Globus pallidus (tissue), 1 donor: ENCODE data around the gene TRMT2A.
A peak's percentile ranks its signal among the peaks of the same experiment; 100 is the strongest.

Source experiments
- DNase-seq: peaks from one replicate; pipeline ENCODE4 v3.0.0-alpha.2; 2015; ENCODE audit warnings: low spot score

The TRMT2A gene

GRCh38 chr22:20135265-20135664 lies 18.2 kb upstream of the TRMT2A start:
- no peak for DNase-seq

- DNase-seq, result no peak
Observed at GRCh38 chr22:20133930-20134549, 17.0 kb upstream of the TRMT2A start.

GRCh38 chr22:20132686-20133246 lies 15.7 kb upstream of the TRMT2A start:
- DNase-seq, result no peak

GRCh38 chr22:20131859-20132685 lies 15.0 kb upstream of the TRMT2A start:
- no peak for DNase-seq

GRCh38 chr22:20131597-20131858 lies 14.5 kb upstream of the TRMT2A start, which contains the start of gene ZDHHC8:
Gene ZDHHC8 (plus strand): TSS chr22:20131804. CDS start chr22:20131948, 144 bp downstream.
- DNase-seq, result no peak

GRCh38 chr22:20130731-20131596 lies 13.9 kb upstream of the TRMT2A start:
- DNase-seq, result peak; percentile 87

GRCh38 chr22:20130319-20130718 lies 13.3 kb upstream of the TRMT2A start:
- no peak for DNase-seq

GRCh38 chr22:20129747-20130014 lies 12.7 kb upstream of the TRMT2A start:
- no peak for DNase-seq

GRCh38 chr22:20128902-20129746 lies 12.1 kb upstream of the TRMT2A start:
- no peak for DNase-seq

GRCh38 chr22:20128619-20128901 lies 11.5 kb upstream of the TRMT2A start:
- no peak for DNase-seq

- no peak for DNase-seq
Observed at GRCh38 chr22:20127869-20128618, 11.0 kb upstream of the TRMT2A start.

GRCh38 chr22:20127318-20127868 lies 10.4 kb upstream of the TRMT2A start:
- DNase-seq, result no peak

GRCh38 chr22:20126284-20127029 lies 9.4 kb upstream of the TRMT2A start:
- DNase-seq, result no peak

GRCh38 chr22:20125201-20126174 lies 8.5 kb upstream of the TRMT2A start:
- DNase-seq, result no peak

GRCh38 chr22:20124083-20124787 lies 7.2 kb upstream of the TRMT2A start:
- no peak for DNase-seq

- no peak for DNase-seq
Observed at GRCh38 chr22:20123366-20124082, 6.5 kb upstream of the TRMT2A start.

- no peak for DNase-seq
Observed at GRCh38 chr22:20121856-20122415, 4.9 kb upstream of the TRMT2A start.
